AG20443 (cell line): Measurements from ENCODE around the gene SET.

Experiments
- DNase-seq: peaks from one replicate; pipeline ENCODE4 v3.0.0; 2012; ENCODE audit warnings: low spot score, mixed read lengths

The SET gene

GRCh38 chr9:128713411-128713780 is 24.4 kb downstream of the SET start:
- no peak for DNase-seq

GRCh38 chr9:128713941-128714573 is 25.0 kb downstream of the SET start:
- no peak for DNase-seq

GRCh38 chr9:128714586-128715435 is 25.8 kb downstream of the SET start:
- DNase-seq, result no peak

- DNase-seq, result no peak
Measured at GRCh38 chr9:128715436-128715750, 26.4 kb downstream of the SET start.

- no peak for DNase-seq
Measured at GRCh38 chr9:128716581-128717254, 27.7 kb downstream of the SET start.

GRCh38 chr9:128718047-128718446 is 29.0 kb downstream of the SET start:
- DNase-seq, result no peak

GRCh38 chr9:128718475-128718874 is 29.5 kb downstream of the SET start:
- no peak for DNase-seq

- DNase-seq, result no peak
Measured at GRCh38 chr9:128719919-128720605, 31.0 kb downstream of the SET start.

GRCh38 chr9:128720841-128721486 is 31.9 kb downstream of the SET start:
- DNase-seq, result no peak

- DNase-seq, result no peak
Measured at GRCh38 chr9:128721487-128722010, 32.5 kb downstream of the SET start.

- DNase-seq, result no peak
Measured at GRCh38 chr9:128722380-128723351, 33.6 kb downstream of the SET start.

GRCh38 chr9:128723352-128723865 is 34.4 kb downstream of the SET start:
- no peak for DNase-seq

GRCh38 chr9:128723866-128724743 is 35.1 kb downstream of the SET start, which contains the start of gene ZDHHC12:
ZDHHC12 (minus strand) TSS chr9:128724127; CDS start chr9:128724093, 34 bp downstream.
- peak; percentile 100 for DNase-seq

GRCh38 chr9:128724744-128725211 is 35.8 kb downstream of the SET start:
- DNase-seq, result peak; percentile 79

- no peak for DNase-seq
Measured at GRCh38 chr9:128727640-128728248, 38.7 kb downstream of the SET start.

GRCh38 chr9:128728298-128728697 is 39.3 kb downstream of the SET start:
- DNase-seq, result no peak

GRCh38 chr9:128729302-128729701 is 40.3 kb downstream of the SET start:
- DNase-seq, result no peak

GRCh38 chr9:128729766-128730517 is 40.9 kb downstream of the SET start:
- no peak for DNase-seq
